ENCODE measurements around the gene AUTS2.

Gene AUTS2

GRCh38 chr7:69723663-69724062 is 125.4 kb downstream of the AUTS2 start:
- DNase-seq (ENCODE audit: low spot score) = no peak

- no peak for DNase-seq (ENCODE audit: low spot score)
Measured at GRCh38 chr7:69728304-69728703, 130.0 kb downstream of the AUTS2 start.

- no peak for DNase-seq (ENCODE audit: low spot score)
Measured at GRCh38 chr7:69732203-69732602, 133.9 kb downstream of the AUTS2 start.

GRCh38 chr7:69735582-69735981 is 137.3 kb downstream of the AUTS2 start:
- DNase-seq (ENCODE audit: low spot score) = no peak

- DNase-seq (ENCODE audit: low spot score) = no peak
Measured at GRCh38 chr7:69736126-69736810, 138.0 kb downstream of the AUTS2 start.

GRCh38 chr7:69738396-69738951 is 140.2 kb downstream of the AUTS2 start:
- DNase-seq (ENCODE audit: low spot score) = no peak

GRCh38 chr7:69739190-69739589 is 140.9 kb downstream of the AUTS2 start:
- DNase-seq (ENCODE audit: low spot score) = no peak

- peak; percentile 63 for DNase-seq (ENCODE audit: low spot score)
Measured at GRCh38 chr7:69739931-69740431, 141.7 kb downstream of the AUTS2 start.

- no peak for DNase-seq (ENCODE audit: low spot score)
Measured at GRCh38 chr7:69742237-69742636, 144.0 kb downstream of the AUTS2 start.

GRCh38 chr7:69743436-69743835 is 145.2 kb downstream of the AUTS2 start:
- DNase-seq (ENCODE audit: low spot score) = no peak

GRCh38 chr7:69744026-69744425 is 145.8 kb downstream of the AUTS2 start:
- DNase-seq (ENCODE audit: low spot score) = no peak

GRCh38 chr7:69746383-69746782 is 148.1 kb downstream of the AUTS2 start:
- DNase-seq (ENCODE audit: low spot score) = no peak

- DNase-seq (ENCODE audit: low spot score) = no peak
Measured at GRCh38 chr7:69747144-69747543, 148.9 kb downstream of the AUTS2 start.

- peak; percentile 37 for DNase-seq (ENCODE audit: low spot score)
Measured at GRCh38 chr7:69748530-69748929, 150.3 kb downstream of the AUTS2 start.

- no peak for DNase-seq (ENCODE audit: low spot score)
Measured at GRCh38 chr7:69749372-69749979, 151.2 kb downstream of the AUTS2 start.

- DNase-seq (ENCODE audit: low spot score) = no peak
Measured at GRCh38 chr7:69749994-69750393, 151.7 kb downstream of the AUTS2 start.

- no peak for DNase-seq (ENCODE audit: low spot score)
Measured at GRCh38 chr7:69751026-69751425, 152.8 kb downstream of the AUTS2 start.

GRCh38 chr7:69753981-69754380 is 155.7 kb downstream of the AUTS2 start:
- no peak for DNase-seq (ENCODE audit: low spot score)

GRCh38 chr7:69754476-69754875 is 156.2 kb downstream of the AUTS2 start:
- DNase-seq (ENCODE audit: low spot score) = no peak

GRCh38 chr7:69756235-69756634 is 158.0 kb downstream of the AUTS2 start:
- DNase-seq (ENCODE audit: low spot score) = peak; percentile 47

GRCh38 chr7:69757528-69757927 is 159.3 kb downstream of the AUTS2 start:
- DNase-seq (ENCODE audit: low spot score) = no peak

GRCh38 chr7:69757981-69758430 is 159.7 kb downstream of the AUTS2 start:
- no peak for DNase-seq (ENCODE audit: low spot score)

GRCh38 chr7:69759373-69759772 is 161.1 kb downstream of the AUTS2 start:
- no peak for DNase-seq (ENCODE audit: low spot score)

All from kidney capillary endothelial cell (primary cell).